Middle frontal gyrus (tissue), 1 donor: ENCODE data around the gene TACC2.

Experiments used
- DNase-seq: peaks from one replicate; pipeline ENCODE4 v3.0.0-alpha.2; 2015; ENCODE audit warnings: low spot score; ENCODE audit errors: extremely low spot score

Gene TACC2

DNA sequence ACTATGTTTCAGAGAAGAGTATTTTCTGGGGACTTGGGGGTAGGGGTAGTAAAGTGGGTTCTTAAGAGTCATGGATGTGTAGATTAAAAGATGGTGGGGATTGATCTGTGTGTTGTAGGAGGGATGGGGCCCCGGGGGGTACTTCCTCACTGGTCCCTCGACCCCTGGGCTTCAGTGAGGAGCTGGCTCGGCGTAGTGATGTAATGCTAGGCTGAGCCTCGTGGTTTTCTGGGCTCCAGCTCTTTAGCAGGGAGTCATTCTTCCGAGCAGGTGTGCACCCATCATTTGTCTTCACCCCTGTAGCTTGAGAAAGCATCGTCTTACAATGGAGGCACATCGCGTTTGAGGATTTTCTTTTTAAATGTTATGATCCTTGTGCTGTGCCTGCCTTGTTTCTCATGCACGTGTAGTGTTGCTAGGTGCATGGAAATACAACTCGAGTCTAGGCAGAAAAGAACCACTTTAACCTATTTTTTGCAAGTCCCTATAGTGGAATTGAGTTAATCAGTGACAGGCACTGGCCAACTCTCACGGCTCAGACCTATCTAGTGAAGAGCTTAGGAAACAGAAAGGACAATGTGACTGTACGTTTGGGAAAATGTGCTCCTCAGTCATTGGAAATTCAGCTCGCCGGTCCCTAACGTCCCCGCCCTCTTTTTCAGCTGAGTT, 176.0 kb downstream of the TACC2 start:
- DNase-seq = no peak

DNA sequence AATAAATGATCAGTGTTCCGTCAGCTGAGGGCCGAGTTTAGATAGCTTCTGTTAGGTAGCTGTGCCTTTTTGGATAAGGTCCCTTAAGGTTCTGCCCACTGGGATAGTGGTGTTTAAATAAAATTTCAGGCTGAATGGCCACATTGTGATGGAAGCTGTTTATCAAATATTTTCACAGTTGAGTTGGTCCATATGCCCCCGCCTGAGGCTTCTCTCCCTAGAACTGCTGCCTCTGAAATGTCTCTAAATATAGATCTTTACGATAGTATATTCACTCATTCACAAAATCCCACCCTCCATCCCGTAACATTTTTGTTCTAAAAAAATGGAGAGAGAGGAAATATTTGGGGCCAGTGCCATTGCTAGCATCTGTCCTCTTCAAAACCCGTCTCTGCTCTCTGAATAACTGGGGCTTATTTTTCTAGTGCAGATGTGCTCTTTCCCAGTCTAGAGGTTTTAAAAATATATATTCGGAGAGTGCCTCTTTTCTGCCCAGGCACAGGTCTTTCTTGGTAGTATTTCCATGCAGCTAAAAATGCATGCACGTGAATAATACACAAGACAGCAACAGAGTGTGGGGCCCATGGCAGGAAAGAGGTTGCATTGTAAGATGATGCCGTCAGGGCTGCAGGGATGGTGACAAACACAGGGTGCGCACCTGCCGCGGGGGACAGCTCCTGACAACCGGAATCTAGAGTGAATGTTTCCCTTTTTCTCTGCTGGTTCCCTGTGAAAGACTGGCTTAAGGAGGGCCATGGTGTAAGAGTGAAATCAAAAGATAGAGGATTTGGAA, 176.7 kb downstream of the TACC2 start:
- DNase-seq = no peak

DNA sequence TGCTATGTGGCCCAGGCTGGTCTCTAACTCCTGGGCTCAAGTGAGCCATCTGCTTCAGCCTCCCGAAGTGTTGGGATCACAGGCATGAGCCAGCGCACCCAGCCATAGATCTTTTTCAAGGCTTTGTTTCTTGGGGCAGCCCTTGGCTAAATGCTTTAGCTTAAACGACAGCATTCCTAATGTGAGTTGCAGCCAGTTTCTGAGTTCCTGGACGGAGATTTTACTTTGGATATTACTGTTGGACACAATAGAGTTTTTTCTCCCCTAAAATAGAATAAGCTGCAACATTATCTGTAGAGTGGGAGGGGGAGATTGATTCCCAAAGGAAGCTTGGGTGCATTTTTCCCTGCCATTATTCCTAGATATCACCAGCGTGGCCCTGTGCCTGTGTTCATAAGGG, 179.1 kb downstream of the TACC2 start:
- no peak for DNase-seq

DNA sequence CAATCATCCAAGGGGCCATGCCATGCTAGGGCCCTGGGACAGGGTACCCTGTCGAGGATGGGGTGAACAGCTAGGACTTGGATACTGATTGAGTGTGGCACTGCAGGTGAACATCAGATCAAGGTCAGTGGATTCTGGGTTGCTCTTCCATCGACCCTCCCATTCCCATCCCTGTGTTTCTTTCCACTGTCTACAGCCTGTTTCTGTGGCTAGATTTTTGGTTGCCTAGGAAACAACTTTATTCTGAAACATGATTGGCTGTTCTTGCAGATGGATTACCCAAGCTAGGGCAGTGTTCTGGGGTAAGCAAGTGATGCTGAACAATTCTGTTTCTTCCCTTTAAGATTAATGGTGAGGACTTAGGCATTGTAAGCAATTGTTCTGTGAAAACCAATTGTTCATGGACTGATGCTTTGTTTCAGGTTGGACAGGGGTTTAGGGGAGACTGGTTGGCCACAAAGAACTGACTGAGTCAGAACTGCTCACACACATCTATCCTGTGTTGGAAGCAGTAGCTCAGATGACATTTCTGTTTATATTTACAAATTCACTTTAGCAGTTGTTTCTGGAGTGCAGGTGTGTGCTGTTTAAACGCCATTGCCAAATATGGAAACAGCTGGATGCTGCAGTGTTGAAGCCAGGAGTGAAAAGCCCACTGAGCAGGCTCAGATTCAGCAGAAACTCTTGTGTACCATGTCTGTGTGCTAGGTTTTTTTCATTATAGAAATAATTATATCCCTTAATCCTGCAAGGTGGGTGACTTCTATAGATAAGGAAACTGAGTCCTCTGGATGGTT, 179.8 kb downstream of the TACC2 start:
- DNase-seq = no peak

DNA sequence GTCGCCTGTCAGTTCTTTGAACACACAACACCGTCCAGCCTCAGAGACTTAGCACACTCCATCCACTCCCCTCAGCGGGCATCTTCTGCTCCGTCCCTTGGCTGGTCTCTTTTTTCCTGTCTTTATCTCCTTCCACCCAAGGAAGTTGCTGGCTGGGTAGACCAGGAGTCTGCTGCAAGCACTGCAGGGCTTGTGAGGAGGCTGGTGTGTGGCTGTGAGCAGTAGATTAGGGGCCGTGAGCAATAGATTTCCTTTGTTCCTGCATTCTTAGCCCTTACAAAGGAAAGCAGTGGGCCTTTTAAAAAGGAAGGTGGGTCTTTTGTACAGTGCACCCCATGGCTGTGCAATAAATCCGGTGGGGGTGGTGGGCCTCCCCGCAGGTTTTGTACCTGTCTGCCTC, 181.8 kb downstream of the TACC2 start:
- no peak for DNase-seq

DNA sequence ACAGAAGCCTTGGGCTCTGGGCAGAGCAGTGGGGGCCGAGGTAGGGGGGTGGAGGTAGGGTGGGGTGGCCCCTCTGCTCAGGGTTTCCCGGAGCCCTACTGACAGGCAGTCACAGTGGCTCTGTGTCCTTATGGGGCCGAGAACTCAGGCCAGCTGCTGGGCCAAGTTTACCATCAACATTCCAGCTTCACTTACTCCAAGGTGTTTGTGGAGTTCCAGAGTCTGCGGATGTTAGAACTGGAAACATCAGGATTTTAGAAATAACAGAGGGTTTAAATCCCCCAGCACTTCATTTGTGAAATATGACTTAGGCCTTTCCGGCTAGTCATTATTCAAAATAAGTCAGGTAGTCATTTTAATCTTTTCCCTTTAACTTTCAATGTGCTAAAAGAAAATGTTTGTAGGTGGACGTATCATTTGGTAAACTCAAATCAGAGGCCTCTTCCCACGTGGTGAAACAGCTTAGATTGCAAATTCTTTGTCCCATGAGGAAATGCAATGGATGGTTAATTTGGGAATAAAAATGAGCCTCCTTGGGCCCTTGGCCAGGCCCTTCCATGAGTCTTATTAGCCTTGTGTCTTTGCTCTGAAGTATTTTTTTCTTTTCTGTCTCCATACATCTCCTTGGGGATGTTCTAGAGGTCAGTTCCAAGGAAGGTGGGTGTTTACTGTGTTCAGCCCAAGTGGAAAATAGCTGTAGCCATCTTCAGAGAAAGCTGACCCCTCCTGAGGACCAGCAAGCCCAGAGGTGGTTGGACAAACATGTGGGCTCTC, 182.5 kb downstream of the TACC2 start:
- DNase-seq = no peak

DNA sequence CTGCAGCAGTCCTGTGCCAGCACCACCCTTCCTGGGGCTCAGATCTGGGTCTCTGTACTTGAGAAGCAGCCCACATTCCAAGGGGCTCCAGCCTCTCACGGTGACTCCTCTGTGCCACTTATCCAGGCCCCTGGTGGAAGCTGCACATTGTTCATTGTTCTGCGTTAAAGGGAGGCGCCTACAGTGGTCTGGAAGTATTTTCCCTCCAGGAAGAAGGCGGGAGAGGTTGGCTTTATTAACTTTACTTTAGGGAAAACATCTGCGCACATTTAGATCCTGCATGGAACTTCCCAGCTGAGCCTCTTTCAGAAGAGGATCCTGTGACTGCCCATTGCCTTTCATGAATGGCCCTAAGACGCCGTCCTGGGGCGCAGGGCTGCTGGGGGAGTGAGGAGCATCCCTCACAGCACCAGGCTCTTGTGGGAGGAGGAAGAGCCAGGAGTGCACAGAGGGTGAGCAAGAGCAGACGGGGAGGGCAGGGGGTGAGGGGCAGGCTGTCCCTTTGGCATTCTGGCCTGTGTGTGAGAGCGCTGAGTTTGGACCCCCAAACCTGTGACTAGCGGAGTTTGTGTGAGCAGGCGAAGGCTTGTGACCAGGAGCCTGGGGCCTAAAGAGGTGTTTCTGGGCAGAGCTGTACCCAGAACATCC, 183.5 kb downstream of the TACC2 start:
- no peak for DNase-seq

DNA sequence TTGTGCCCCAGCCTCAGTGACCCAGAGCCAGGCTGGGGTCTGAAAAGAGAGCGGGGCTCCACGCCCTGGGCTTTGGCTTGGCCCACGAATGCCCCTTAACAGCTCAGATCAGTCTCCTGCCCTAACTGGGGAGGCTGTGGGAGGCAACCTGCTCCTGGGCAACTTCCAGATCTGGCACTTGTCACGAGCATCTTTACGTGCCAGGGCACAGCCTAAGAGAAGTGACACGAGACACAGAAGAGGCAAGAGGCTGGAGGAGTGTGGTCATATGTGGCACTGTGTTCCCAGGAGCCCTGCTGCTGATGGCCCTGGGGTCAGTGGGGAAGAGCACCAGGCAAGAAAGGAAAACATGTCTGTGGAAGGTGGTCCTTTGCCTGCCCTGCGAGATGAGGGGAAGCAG, 184.4 kb downstream of the TACC2 start:
- DNase-seq = no peak

DNA sequence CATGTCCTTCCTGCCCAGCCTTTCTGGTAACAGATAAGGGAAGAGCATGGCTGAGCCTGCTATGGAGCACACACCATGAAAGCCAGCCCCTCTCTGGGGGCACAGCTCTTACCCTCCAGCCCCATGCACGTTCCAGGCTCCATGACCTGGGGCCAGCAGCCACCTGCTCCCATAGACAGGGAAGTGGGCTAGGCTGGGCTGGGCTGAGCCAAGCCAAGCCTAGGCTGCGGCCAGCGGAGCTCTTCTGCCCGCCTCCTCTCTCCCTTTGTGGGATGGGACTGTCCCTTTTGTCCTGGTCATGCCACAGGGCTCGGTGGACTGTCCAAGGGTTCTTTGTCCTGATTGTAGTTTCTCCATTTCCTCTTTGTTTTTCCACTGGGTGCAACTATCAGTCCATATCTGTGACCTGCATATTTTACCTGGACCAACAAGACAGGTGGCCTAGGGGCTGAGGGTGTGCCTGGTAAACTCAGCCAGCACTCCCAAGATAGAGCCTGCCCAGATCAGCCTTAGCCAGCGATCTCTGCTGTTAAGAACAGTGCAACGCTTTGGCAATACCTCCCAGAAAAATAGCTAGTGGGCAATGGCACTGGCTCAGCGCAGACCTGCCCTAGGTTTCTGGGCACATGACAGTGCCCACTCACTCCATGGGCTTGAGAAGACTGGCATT, 184.9 kb downstream of the TACC2 start:
- DNase-seq = no peak

DNA sequence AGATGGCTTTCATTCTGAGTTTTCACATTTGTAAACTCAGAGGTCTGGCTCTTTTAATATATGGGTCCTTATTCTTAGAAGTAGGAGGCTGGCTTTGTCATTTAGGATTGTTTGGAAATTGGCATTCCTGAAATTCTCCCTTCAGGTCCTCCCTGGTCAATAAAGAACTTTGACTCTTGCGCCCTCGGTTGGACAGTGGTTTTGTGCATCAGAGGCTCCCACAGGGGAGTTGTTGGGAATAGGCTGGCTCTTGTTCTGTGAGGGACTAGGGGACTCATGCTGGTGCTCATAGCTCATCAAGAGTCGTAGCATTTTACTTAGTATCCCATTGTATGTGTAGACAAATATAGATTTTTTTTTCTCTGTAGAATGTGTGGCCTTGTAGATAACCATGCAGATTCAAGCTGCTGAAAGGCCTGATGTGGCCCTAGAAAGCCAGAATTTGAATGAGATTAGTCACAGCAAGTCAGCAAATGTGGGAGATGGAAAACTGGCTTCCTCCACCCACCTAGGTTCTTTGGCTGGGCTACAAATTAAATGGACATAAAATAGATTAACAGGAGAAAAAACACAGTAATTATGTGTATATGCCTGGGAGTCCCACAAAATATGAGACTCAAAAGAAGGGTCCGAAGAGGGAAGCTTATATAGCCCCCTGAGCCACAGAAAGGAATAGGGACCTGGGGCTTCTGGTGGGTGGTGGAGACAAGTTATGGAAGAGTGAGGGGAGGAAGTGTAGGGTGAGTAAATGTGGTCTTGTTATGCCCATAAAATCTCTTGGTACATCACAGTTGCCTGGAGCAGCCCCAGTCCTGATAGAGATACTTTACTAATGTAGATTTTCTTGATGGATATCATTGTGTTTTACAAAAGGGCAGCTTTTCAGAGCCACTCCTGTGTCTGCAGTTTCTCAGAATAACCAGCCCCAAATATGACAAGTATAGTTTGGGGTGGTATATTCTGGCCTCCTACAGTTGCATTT, 187.6 kb downstream of the TACC2 start:
- no peak for DNase-seq

DNA sequence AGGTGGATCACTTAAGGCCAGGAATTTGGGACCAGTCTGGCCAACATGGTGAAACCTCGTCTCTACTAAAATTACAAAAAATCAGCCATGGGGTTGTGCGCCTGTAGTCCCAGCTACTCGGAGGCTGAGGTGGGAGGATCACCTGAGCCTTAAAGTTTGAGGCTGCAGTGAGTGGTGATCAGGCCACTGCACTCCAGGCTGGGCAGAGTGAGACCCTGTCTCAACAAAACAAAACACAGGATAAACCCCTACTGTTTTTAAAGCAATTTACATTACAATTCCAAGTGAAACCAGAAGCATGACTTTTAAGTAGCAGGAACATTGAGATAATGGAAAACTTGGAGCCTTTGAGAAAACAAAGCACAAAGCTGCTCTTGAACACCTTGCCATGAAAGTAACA, 189.7 kb downstream of the TACC2 start:
- no peak for DNase-seq

DNA sequence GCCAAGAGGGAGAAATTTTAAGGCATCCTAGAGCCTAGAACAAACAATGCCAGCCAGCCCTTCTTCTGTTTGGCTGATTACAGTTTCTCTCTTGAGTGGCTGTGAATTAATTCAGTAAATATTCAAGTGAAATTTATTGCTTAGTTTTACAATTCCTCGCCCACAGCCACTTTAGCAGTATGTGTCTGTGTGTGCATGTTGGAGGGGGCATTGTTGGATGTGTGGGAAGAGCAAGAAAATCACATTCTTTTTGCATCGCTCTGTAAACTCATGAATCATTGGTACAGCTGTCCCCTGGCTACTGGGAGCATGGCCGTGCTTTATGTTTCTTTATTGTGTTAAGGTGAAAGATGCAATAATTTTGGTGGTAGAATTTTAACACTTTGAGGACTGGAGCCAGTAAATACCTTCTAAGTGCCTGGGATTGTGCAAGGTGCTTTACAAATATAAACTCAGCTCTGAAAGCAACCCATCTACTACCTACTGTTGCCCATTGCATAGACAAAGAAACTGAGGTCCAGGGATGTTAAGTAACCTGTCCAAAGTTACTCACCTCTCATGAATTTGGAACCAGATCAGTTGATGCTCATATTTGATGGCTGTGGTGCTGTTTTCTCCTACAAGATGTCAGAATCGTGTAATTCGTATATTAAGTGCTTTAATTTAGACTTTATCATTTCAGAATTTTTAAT, 192.2 kb downstream of the TACC2 start:
- no peak for DNase-seq

DNA sequence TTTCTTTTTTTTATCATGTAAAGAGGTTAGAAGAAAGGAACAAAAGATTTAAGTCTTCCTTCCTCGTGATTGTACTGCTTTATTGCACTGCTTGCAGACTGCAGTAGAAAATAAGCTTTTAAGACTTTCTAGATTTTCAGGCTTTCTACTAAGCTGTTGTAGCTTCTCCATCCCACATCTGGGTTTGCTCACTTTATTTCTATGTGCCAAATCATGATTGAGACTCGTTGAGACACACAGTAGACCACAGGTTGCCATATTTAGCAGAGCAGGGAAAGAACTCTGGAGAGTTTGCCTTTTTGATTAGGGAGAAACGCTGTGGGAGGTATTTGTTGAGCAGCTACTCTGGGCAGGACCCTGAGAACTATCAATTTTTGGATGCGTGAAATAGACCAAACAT, 192.9 kb downstream of the TACC2 start:
- no peak for DNase-seq

DNA sequence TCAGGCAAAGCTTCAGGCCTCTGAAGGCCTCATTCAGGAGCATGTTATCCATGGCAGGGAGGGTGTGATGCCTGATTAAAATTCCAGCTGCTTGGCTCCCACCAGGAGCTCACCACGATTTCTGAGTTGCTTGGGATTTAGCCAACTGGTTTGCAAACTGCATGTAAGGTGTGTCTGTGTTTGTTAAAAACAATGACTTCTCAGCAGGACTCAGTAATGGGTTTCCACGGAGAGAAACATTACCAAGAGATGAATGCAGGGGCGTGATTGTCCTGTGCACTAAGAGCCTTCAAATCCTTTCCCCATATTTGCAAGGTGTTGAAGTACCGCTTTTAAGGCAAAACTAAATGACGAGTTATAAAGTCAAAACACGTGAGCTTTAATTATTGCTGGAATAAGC, 193.3 kb downstream of the TACC2 start:
- DNase-seq = no peak

DNA sequence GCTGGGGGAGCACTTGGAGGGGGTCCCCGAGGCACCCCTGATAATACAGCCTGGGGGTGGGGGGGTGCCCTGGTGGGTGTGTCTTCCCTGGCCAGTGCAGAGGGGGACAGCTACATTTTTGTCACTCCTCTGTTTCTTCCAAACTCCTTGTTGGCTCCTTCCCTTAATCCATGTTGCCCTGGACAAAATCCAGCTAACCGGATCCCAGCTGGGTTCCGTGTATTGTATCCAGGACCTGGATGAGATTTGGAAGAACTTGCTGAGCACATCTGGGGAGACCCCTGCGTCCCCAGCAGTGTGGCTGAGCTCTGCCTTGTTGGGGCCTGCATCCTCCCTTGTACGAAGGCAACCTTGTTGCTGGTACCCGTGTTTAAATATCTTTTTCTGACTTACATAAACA, 195.3 kb downstream of the TACC2 start:
- no peak for DNase-seq

DNA sequence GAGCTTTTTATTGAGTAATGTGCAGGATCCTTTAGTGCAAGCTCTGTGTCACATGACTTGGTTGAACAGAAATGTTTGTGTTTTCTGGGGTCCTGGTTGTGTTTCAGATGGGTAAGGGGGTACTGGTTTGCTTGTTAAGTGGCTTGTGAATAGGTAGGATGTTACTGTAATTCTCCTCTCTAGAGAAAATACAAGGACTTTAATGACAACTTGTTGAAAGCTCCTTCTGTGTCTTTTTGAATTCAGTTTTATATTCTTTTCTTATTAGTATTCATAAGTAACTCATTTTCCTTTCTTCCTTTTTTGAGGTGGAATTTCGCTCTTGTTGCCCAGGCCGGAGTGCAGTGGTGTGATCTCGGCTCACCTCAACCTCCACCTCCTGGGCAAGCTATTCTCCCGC, 196.7 kb downstream of the TACC2 start:
- DNase-seq = no peak

DNA sequence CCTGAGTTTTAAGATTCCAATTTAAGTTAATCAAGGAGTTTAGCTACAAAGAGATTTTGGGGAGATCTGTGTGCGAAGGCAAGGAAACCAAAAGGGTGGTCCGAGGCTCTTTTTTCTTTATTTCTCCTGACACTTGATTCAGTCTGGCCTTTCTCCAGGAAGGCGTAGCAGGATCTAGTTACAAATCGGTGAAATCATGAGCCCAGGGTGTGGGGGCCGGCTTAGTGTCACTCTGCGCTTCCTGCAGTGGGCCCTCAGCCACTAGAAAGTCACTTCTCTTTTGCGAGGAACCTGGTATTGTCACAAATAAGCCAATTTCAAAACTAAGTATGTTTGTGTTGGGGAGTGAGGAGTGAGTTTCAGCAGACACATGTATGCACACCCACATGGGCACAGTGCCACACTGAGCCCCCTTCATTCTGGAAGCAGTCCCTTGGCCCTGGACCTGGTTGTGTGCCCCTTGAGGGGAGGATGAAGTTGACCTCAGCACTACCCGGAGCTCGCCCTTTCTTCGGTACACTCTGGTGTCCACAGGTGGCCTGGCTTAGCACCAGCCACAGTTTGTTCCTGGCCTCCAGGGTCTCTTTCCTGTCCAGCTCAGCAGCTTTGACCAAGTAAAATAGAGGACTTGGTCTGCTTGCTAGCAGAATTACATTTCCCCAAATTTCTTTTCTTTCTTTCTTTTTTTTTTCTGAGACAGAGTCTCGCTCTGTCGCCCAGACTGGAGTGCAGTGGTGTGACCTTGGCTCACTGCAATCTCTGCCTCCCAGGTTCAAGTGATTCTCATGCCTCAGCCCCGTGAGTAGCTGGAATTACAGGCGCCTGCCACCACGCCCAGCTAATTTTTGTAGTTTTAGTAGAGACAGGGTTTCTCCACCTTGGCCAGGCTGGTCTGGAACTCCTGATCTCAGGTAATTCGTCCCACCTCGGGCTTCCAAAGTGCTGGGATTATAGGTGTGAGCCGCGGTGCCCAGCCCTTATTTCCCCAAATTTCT, 198.2 kb downstream of the TACC2 start:
- no peak for DNase-seq
